DMS53 (cell line): ENCODE measurements around the gene FAM216B.

Experiments
- DNase-seq: peaks from one replicate; lab custom pipeline; 2025; lab: John Stamatoyannopoulos, UW

The FAM216B gene

GRCh38 chr13:42781352-42781751 lies at the start of gene FAM216B:
Gene FAM216B, plus strand, starts transcription at chr13:42781584. Its CDS starts 2,484 bp downstream, at chr13:42784068.
- no peak for DNase-seq

- DNase-seq, result no peak
Measured at GRCh38 chr13:42732073-42732472, 49.3 kb upstream of the FAM216B start.

GRCh38 chr13:42733046-42733445 lies 48.3 kb upstream of the FAM216B start:
- no peak for DNase-seq

- DNase-seq, result no peak
Measured at GRCh38 chr13:42735010-42735409, 46.4 kb upstream of the FAM216B start.

- peak; percentile 78 for DNase-seq
Measured at GRCh38 chr13:42740753-42741152, 40.6 kb upstream of the FAM216B start.

- no peak for DNase-seq
Measured at GRCh38 chr13:42741914-42742313, 39.5 kb upstream of the FAM216B start.

- no peak for DNase-seq
Measured at GRCh38 chr13:42745655-42746054, 35.7 kb upstream of the FAM216B start.

GRCh38 chr13:42746866-42747265 lies 34.5 kb upstream of the FAM216B start:
- DNase-seq, result no peak

GRCh38 chr13:42747399-42747873 lies 33.9 kb upstream of the FAM216B start:
- peak; percentile 65 for DNase-seq

- DNase-seq, result no peak
Measured at GRCh38 chr13:42750794-42751193, 30.6 kb upstream of the FAM216B start.

GRCh38 chr13:42751693-42752092 lies 29.7 kb upstream of the FAM216B start:
- DNase-seq, result no peak

GRCh38 chr13:42752731-42753130 lies 28.7 kb upstream of the FAM216B start:
- DNase-seq, result no peak

- DNase-seq, result no peak
Measured at GRCh38 chr13:42753697-42754096, 27.7 kb upstream of the FAM216B start.

- no peak for DNase-seq
Measured at GRCh38 chr13:42754801-42755510, 26.4 kb upstream of the FAM216B start.

GRCh38 chr13:42757678-42758420 lies 23.5 kb upstream of the FAM216B start:
- DNase-seq, result no peak

- no peak for DNase-seq
Measured at GRCh38 chr13:42758515-42758914, 22.9 kb upstream of the FAM216B start.

- no peak for DNase-seq
Measured at GRCh38 chr13:42760951-42761350, 20.4 kb upstream of the FAM216B start.

- no peak for DNase-seq
Measured at GRCh38 chr13:42762251-42762650, 19.1 kb upstream of the FAM216B start.

GRCh38 chr13:42762917-42763316 lies 18.5 kb upstream of the FAM216B start:
- DNase-seq, result peak; percentile 61

GRCh38 chr13:42766016-42766415 lies 15.4 kb upstream of the FAM216B start:
- DNase-seq, result no peak

GRCh38 chr13:42769650-42770049 lies 11.7 kb upstream of the FAM216B start:
- DNase-seq, result peak; percentile 4

- peak; percentile 72 for DNase-seq
Measured at GRCh38 chr13:42776558-42776957, 4.8 kb upstream of the FAM216B start.

- peak; percentile 6 for DNase-seq
Measured at GRCh38 chr13:42777467-42777866, 3.9 kb upstream of the FAM216B start.
